ENCODE measurements around the gene TGFB3. TPM values are rescaled to one million over a fixed set of nuclear protein-coding genes. Genes with fewer than 3 reads are reported as not detected.

TGFB3 gene
- total RNA-seq, 2 experiments from 2014 or later: 3.6 to 4.4 TPM

DNA sequence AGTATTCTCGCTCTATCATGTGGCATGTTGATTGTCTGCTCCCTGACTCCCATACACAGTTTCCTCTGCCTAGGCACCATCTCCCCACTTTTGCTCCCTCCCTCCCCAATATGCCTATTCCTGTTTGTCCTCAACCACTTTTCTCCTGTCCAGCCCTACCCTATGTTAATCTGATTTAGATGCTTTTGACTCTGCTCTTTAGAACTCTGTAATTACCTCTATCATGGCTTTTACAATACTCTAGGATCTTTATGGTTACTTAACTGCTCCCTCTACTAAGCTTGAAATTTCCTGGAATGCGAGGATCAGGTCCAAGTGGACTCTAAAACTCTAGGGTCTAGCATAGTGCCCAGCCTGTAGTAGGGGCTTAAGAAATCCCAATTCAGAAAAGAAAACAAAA, 68.6 kb downstream of the TGFB3 start:
- CTCF ChIA-PET: no interaction called here
- intact Hi-C loops (cut with micrococcal nuclease): no loop called here
- H3K4me1 Mint-ChIP-seq (ENCODE audit: low read depth): no peaks in the 10 kb centered on the region
- DNase-seq: no peak
- H3K27ac Mint-ChIP-seq: no peak overlapping the region
- H3K4me3 Mint-ChIP-seq: no peak overlapping the region
- no peaks in the 10 kb centered on the region for H3K27me3 Mint-ChIP-seq (ENCODE audit: low read depth)
- H3K9me3 Mint-ChIP-seq: no peaks in the 10 kb centered on the region
- H3K36me3 Mint-ChIP-seq (ENCODE audit: low read depth): no peaks in the 10 kb centered on the region

GRCh38 chr14:75911883-75912282, 69.9 kb downstream of the TGFB3 start:
- Mint-ChIP-seq H3K9me3 (no peaks in the 10 kb centered on the region), H3K27ac (no peak overlapping the region), H3K4me3 (no peak overlapping the region), H3K36me3 (ENCODE audit: low read depth) (no peaks in the 10 kb centered on the region), H3K4me1 (ENCODE audit: low read depth) (no peaks in the 10 kb centered on the region), H3K27me3 (ENCODE audit: low read depth) (no peaks in the 10 kb centered on the region)
- CTCF ChIA-PET: interaction anchor here (8.3 kb wide), 1 partner anchor 71 kb away, joined by 131 read pairs; the partner anchor contains the start of genes IFT43 and TGFB3
- intact Hi-C loops (cut with micrococcal nuclease): no loop called here
- no peak for DNase-seq

- Mint-ChIP-seq H3K4me3 (no peak overlapping the region), H3K9me3 (no peaks in the 10 kb centered on the region), H3K27me3 (ENCODE audit: low read depth) (no peaks in the 10 kb centered on the region), H3K27ac (no peak overlapping the region), H3K4me1 (ENCODE audit: low read depth) (no peaks in the 10 kb centered on the region), H3K36me3 (ENCODE audit: low read depth) (no peaks in the 10 kb centered on the region)
- DNase-seq: no peak
- intact Hi-C loops (cut with micrococcal nuclease): no loop called here
- CTCF ChIA-PET: interaction anchor here (8.3 kb wide), 1 partner anchor 73 kb away, joined by 131 read pairs; the partner anchor contains the start of genes IFT43 and TGFB3
Observed at GRCh38 chr14:75910048-75910447, 71.7 kb downstream of the TGFB3 start.

DNA sequence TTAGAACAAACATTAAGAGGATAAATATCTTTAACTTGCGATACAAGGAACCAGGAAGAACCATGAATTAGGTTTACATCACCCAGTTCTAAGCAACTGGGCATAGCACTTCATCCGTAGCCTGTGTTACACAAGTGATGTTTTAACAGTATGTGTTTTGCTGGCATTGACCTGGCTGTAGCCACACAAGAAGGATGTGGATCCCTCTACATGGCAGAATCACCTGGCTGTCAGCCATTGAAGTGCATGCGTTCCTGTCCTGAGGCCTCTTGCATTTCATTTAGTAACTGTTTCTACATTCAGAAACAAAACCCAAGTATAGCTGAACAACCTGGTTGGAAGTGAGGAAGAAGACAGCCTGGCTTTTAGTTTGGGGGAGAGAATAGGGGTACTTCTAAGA, 72.2 kb downstream of the TGFB3 start:
- Mint-ChIP-seq H3K9me3 (no peaks in the 10 kb centered on the region), H3K27ac (no peak overlapping the region), H3K27me3 (ENCODE audit: low read depth) (no peaks in the 10 kb centered on the region), H3K36me3 (ENCODE audit: low read depth) (no peaks in the 10 kb centered on the region), H3K4me1 (ENCODE audit: low read depth) (no peaks in the 10 kb centered on the region), H3K4me3 (no peak overlapping the region)
- intact Hi-C loops (cut with micrococcal nuclease): loop anchor here (10.0 kb wide), 1 partner anchor 335 kb away; the partner anchor contains the start of gene FLVCR2
- DNase-seq: no peak
- CTCF ChIA-PET: interaction anchor here (8.3 kb wide), 1 partner anchor 74 kb away, joined by 131 read pairs; the partner anchor contains the start of genes IFT43 and TGFB3

Other genes with a start within 250 kb of the TGFB3 start
- gene IFT43, start 3.8 kb upstream of the TGFB3 start, total RNA-seq: 10 to 100 TPM in 1 of 2 experiments, 1 to 10 TPM in 1; 9.8 to 10.8 TPM
- gene GPATCH2L, start 169.9 kb upstream of the TGFB3 start, total RNA-seq: 10 to 100 TPM; 40.0 to 43.4 TPM